IMR-90 (cell line): ENCODE data around the gene DYNC2H1. TPM values are rescaled to one million over a fixed set of nuclear protein-coding genes. Genes with fewer than 3 reads are reported as not detected.

Experiments used
- ATAC-seq: fragments of 200-7000 bp; cut with Tn5 transposase; 2 replicates; pipeline ENCODE4 v1.9.1; 2020; ENCODE audit warnings: low read depth, mild to moderate bottlenecking, moderate library complexity
- BruUV-seq: library from RNA; stranded (reverse); fragments of 400-500 nt; replicated peaks from 2 replicates; lab custom pipeline; 2021; lab: Mats Ljungman, UMichigan
- CTCF ChIA-PET: fragments of 300-600 bp; formaldehyde crosslinking; extraction: SDS; loops from one replicate; lab custom pipeline; 2021; ENCODE audit warnings: antibody characterized with exemption; lab: Yijun Ruan, JAX
- POLR2A ChIA-PET: fragments of 300-600 bp; sonication (Branson Sonifier 250); formaldehyde crosslinking; loops from one replicate; lab custom pipeline; 2022; ENCODE audit warnings: antibody characterized with exemption; ENCODE audit not compliant: unreplicated experiment; lab: Charles Lee
- DNase-seq: peaks from one replicate; pipeline ENCODE4 v3.0.0; 2013
- H2AFZ ChIP-seq: replicated peaks from 2 replicates; pipeline ENCODE3; 2013; ENCODE audit warnings: low read length, mild to moderate bottlenecking; ENCODE audit not compliant: poor library complexity
- H2AK5ac ChIP-seq: 2 replicates; pipeline ENCODE4 v1.6.1; 2013; ENCODE audit warnings: low read depth, low read length, inconsistent platforms
- H2AK9ac ChIP-seq: replicated peaks from 2 replicates; pipeline ENCODE3; 2013; ENCODE audit warnings: mild to moderate bottlenecking, low read depth, low read length, moderate library complexity; ENCODE audit not compliant: poor library complexity
- H2BK120ac ChIP-seq: 2 replicates; pipeline ENCODE4 v1.6.1; 2013; ENCODE audit warnings: low read depth, low read length, inconsistent platforms
- H2BK15ac ChIP-seq: 3 replicates; pipeline ENCODE4 v1.6.1; 2013; ENCODE audit warnings: low read depth, low read length, inconsistent platforms
- H2BK20ac ChIP-seq: 2 replicates; pipeline ENCODE4 v1.6.1; 2013; ENCODE audit warnings: low read depth, mild to moderate bottlenecking, inconsistent platforms, low read length, moderate library complexity
- H2BK5ac ChIP-seq: 2 replicates; pipeline ENCODE4 v1.6.1; 2013; ENCODE audit warnings: mild to moderate bottlenecking, low read depth, low read length, inconsistent platforms; ENCODE audit not compliant: poor library complexity, severe bottlenecking
- H3K14ac ChIP-seq: replicated peaks from 2 replicates; pipeline ENCODE4 v1.6.1; 2013; ENCODE audit warnings: low read depth, low read length, inconsistent platforms
- H3K18ac ChIP-seq: 2 replicates; pipeline ENCODE4 v1.6.1; 2013; ENCODE audit warnings: low read depth, low read length, control low read depth
- H3K23ac ChIP-seq: 2 replicates; pipeline ENCODE4 v1.6.1; 2013; ENCODE audit warnings: low read depth, low read length, inconsistent platforms
- H3K27ac ChIP-seq: 2 replicates; pipeline ENCODE4 v1.5.1; 2013; ENCODE audit warnings: mild to moderate bottlenecking, control low read depth, low read length; ENCODE audit not compliant: insufficient read depth
- H3K27me3 ChIP-seq: 2 replicates; pipeline ENCODE4 v1.6.1; 2013; ENCODE audit warnings: low read length; ENCODE audit not compliant: control insufficient read depth, insufficient read depth
- H3K36me3 ChIP-seq: 2 replicates; pipeline ENCODE4 v1.6.1; 2013; ENCODE audit warnings: low read length, mixed read lengths; ENCODE audit not compliant: control insufficient read depth, insufficient read depth
- H3K4ac ChIP-seq: 2 replicates; pipeline ENCODE4 v1.6.1; 2013; ENCODE audit warnings: low read depth, low read length, inconsistent platforms
- H3K4me1 ChIP-seq: 2 replicates; pipeline ENCODE4 v1.6.1; 2013; ENCODE audit warnings: low read length, mixed read lengths; ENCODE audit not compliant: control insufficient read depth, insufficient read depth
- H3K4me2 ChIP-seq: 2 replicates; pipeline ENCODE4 v1.6.1; 2013; ENCODE audit warnings: low read depth, mild to moderate bottlenecking, control low read depth, low read length, moderate library complexity
- H3K4me3 ChIP-seq: 2 replicates; pipeline ENCODE4 v1.5.1; 2013; ENCODE audit warnings: low read depth, mild to moderate bottlenecking, control low read depth, low read length, moderate library complexity; ENCODE audit not compliant: insufficient read depth
- H3K56ac ChIP-seq: 2 replicates; pipeline ENCODE4 v1.6.1; 2013; ENCODE audit warnings: low read length, inconsistent platforms; ENCODE audit not compliant: insufficient read depth; ENCODE audit errors: extremely low read depth
- H3K79me1 ChIP-seq, 2 experiments: 2 replicates each; pipeline ENCODE4 v1.6.1; 2013; ENCODE audit warnings: low read length in 2 of 2, inconsistent platforms in 1 of 2, low read depth in 1 of 2
- H3K9ac ChIP-seq: 2 replicates; pipeline ENCODE4 v1.6.1; 2013; ENCODE audit warnings: low read depth, low read length, control low read depth
- H3K9me1 ChIP-seq: 2 replicates; pipeline ENCODE4 v1.6.1; 2013; ENCODE audit warnings: low read length, inconsistent platforms; ENCODE audit not compliant: insufficient read depth
- H3K9me3 ChIP-seq: 2 replicates; pipeline ENCODE4 v1.6.1; 2013; ENCODE audit warnings: low read length; ENCODE audit not compliant: control insufficient read depth, insufficient read depth
- H4K20me1 ChIP-seq: 2 replicates; pipeline ENCODE4 v1.6.1; 2013; ENCODE audit warnings: low read length, inconsistent platforms; ENCODE audit not compliant: insufficient read depth
- H4K5ac ChIP-seq: 2 replicates; pipeline ENCODE4 v1.6.1; 2013; ENCODE audit warnings: mild to moderate bottlenecking, low read depth, low read length, control low read depth
- H4K8ac ChIP-seq, 2 experiments: 2 replicates each; pipeline ENCODE4 v1.6.1; 2013; ENCODE audit warnings: low read depth in 2 of 2, low read length in 2 of 2, control low read depth in 1 of 2, inconsistent platforms in 1 of 2
- H4K91ac ChIP-seq: 2 replicates; pipeline ENCODE4 v1.6.1; 2013; ENCODE audit warnings: low read depth, low read length, inconsistent platforms; ENCODE audit not compliant: insufficient read depth
- BHLHE40 ChIP-seq: fragments of 150-350 bp; IDR thresholded peaks from 2 replicates; pipeline ENCODE4 v1.6.1; 2016; ENCODE audit warnings: mild to moderate bottlenecking, low read depth, low read length
- RFX5 ChIP-seq: IDR thresholded peaks from 2 replicates; pipeline ENCODE4 v1.8.0; 2012; ENCODE audit warnings: low read depth, mild to moderate bottlenecking, low read length, moderate library complexity
- USF2 ChIP-seq: fragments of 150-350 bp; IDR thresholded peaks from 2 replicates; pipeline ENCODE4 v1.6.1; 2017; ENCODE audit warnings: mild to moderate bottlenecking, antibody characterized with exemption, low read length, low read depth
- WGBS, 2 experiments: methylation state at CpG; one replicate each; pipeline versions ENCODE4 v1.1.5 to v1.1.7; 2013; ENCODE audit warnings: missing lambda C conversion rate in 2 of 2; ENCODE audit not compliant: insufficient read length in 1 of 2; ENCODE audit errors: extremely low coverage in 2 of 2; 5-methylcytosine and 5-hydroxymethylcytosine counted together
- dilution Hi-C: fragments of 300-500 bp; cut with HindIII; formaldehyde crosslinking; loops from one replicate; pipeline ENCODE4 v1.14.3; 2018; ENCODE audit warnings: low sequenced_read_pairs; ENCODE audit not compliant: unreplicated experiment
- in situ Hi-C: fragments of 300-500 bp; cut with MboI; formaldehyde crosslinking; loops from 3 replicates; pipeline ENCODE4 v1.14.3; 2019; ENCODE audit warnings: low sequenced_read_pairs, inconsistent platforms, mixed read lengths
- intact Hi-C: fragments of 100-400 bp; cut with micrococcal nuclease; formaldehyde crosslinking; loops from 2 replicates; pipeline ENCODE4 v1.10.0; 2022
- polyA plus RNA-seq, 3 experiments: library from polyadenylated mRNA; depleted of rRNA; stranded (reverse); fragments of >200 nt; gene quantifications; 2 replicates each; pipeline ENCODE4 v1.2.3, GENCODE V29; 2012; ENCODE audit warnings: low replicate concordance in 1 of 3
- total RNA-seq: library from RNA; depleted of rRNA; stranded (reverse); fragments of >200 nt; gene quantifications from 2 replicates; pipeline ENCODE4 v1.2.3, GENCODE V29; 2012

The DYNC2H1 gene
- total and polyA plus RNA-seq, 2 of the 4 experiments (the other 2 are of a cell fraction): 5.7 to 21.0 TPM

DNA sequence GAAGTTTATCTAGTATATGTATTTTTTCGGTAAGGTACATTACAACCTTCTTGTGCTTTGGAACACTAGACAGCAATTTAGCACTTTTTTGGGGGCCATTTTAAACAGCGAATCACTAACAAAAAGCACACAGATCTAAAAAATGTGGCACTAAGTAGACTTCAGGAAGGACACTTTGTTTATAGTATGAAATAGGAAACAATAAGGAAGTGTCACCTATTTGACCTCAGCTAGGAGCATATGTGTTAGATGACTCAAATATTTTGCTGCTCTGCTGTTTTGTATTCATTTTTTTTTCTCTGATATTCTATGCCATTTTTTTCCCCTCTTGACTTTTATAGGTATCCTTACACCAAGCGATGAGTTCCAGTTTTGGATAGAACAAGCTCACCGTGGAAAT, 5.6 kb downstream of the DYNC2H1 start:
- Histone ChIP-seq H4K20me1 (no peaks in the 10 kb centered on the region), H3K18ac (no peak overlapping the region), H3K56ac (no peak overlapping the region), H2AFZ (no peak overlapping the region), H2AK5ac (no peak overlapping the region), H3K4ac (no peak overlapping the region), H2BK5ac (no peak overlapping the region), H3K23ac (no peak overlapping the region), H3K4me1 (no peaks in the 10 kb centered on the region), H2BK20ac (no peak overlapping the region), H3K9ac (no peak overlapping the region), H3K4me3 (no peak overlapping the region), H4K91ac (no peak overlapping the region), H3K4me2 (no peak overlapping the region), H2BK120ac (no peak overlapping the region), H3K9me1 (no peaks in the 10 kb centered on the region), H3K27ac (no peak overlapping the region), H3K9me3 (no peaks in the 10 kb centered on the region), H4K8ac (no peak overlapping the region), H3K27me3 (no peaks in the 10 kb centered on the region), H3K36me3 (0 out of 2 replicates have a peak, but pooled peaks cover 3% of the 10 kb centered on the region), H4K5ac (no peak overlapping the region), H3K79me1 (peaks cover 5 to 10% of the 10 kb centered on the region in 2 experiments; a peak in 2 of 4 replicates), H2AK9ac (no peak overlapping the region), H3K14ac (no peak overlapping the region), H2BK15ac (no peak overlapping the region)
- CTCF ChIA-PET: interaction anchor here (0.6 kb wide), 1 partner anchor 282 kb away, joined by 3 read pairs; no protein-coding TSS in a partner anchor
- POLR2A ChIA-PET: no interaction called here
- intact Hi-C loops: no loop called here
- ATAC-seq (no peak), DNase-seq (no peak)
- no peak for TF ChIP-seq BHLHE40
- no peak for TF ChIP-seq USF2
- TF ChIP-seq RFX5: no peak
- dilution Hi-C loops: no loop called here
- WGBS, 2 experiments: no CpG with 5 or more reads among the region's 4 CpGs
- BruUV-seq: no TSS peak
- in situ Hi-C loops: no loop called here
